NOMO-1 treated with dmso at 0.1 percent for 144 hours (cell line): ENCODE results near the gene SMIM31.

ENCODE experiments used
- DNase-seq: peaks from one replicate; lab custom pipeline; 2025; ENCODE audit not compliant: unreplicated experiment; lab: John Stamatoyannopoulos, UW

Gene SMIM31

GRCh38 chr4:164753873-164754488 is at the start of gene SMIM31:
Gene SMIM31, plus strand, starts transcription at chr4:164754131. Its CDS starts 16,313 bp downstream, at chr4:164770444.
- DNase-seq = no peak

GRCh38 chr4:164706675-164707074 is 47.3 kb upstream of the SMIM31 start:
- no peak for DNase-seq

- no peak for DNase-seq
Observed at GRCh38 chr4:164716901-164717300, 37.0 kb upstream of the SMIM31 start.

- DNase-seq = no peak
Observed at GRCh38 chr4:164718827-164719226, 35.1 kb upstream of the SMIM31 start.

- DNase-seq = no peak
Observed at GRCh38 chr4:164725066-164725465, 28.9 kb upstream of the SMIM31 start.

- no peak for DNase-seq
Observed at GRCh38 chr4:164730705-164731393, 23.1 kb upstream of the SMIM31 start.

- no peak for DNase-seq
Observed at GRCh38 chr4:164731827-164732474, 22.0 kb upstream of the SMIM31 start.

- no peak for DNase-seq
Observed at GRCh38 chr4:164734484-164734883, 19.4 kb upstream of the SMIM31 start.

- no peak for DNase-seq
Observed at GRCh38 chr4:164748375-164748774, 5.6 kb upstream of the SMIM31 start.

- DNase-seq = no peak
Observed at GRCh38 chr4:164755432-164755831, 1.5 kb downstream of the SMIM31 start.

GRCh38 chr4:164756686-164757085 is 2.8 kb downstream of the SMIM31 start:
- no peak for DNase-seq

GRCh38 chr4:164761241-164761640 is 7.3 kb downstream of the SMIM31 start:
- no peak for DNase-seq

- no peak for DNase-seq
Observed at GRCh38 chr4:164761746-164762275, 7.9 kb downstream of the SMIM31 start.

GRCh38 chr4:164765096-164765495 is 11.2 kb downstream of the SMIM31 start:
- no peak for DNase-seq

- DNase-seq = no peak
Observed at GRCh38 chr4:164765833-164766232, 11.9 kb downstream of the SMIM31 start.

- no peak for DNase-seq
Observed at GRCh38 chr4:164768516-164768915, 14.6 kb downstream of the SMIM31 start.

GRCh38 chr4:164770010-164770724 is 16.2 kb downstream of the SMIM31 start:
- no peak for DNase-seq

GRCh38 chr4:164771088-164771487 is 17.2 kb downstream of the SMIM31 start:
- no peak for DNase-seq

GRCh38 chr4:164772076-164772475 is 18.1 kb downstream of the SMIM31 start:
- DNase-seq = no peak

- no peak for DNase-seq
Observed at GRCh38 chr4:164779080-164779479, 25.1 kb downstream of the SMIM31 start.

- no peak for DNase-seq
Observed at GRCh38 chr4:164779811-164780216, 25.9 kb downstream of the SMIM31 start.
